ENCODE measurements around the gene SMARCC2.
"Not testable (repeated sequence)": the region's sequence is repeated elsewhere in the genome, so short reads cannot be mapped to it uniquely, and the experiment has no call there.

The SMARCC2 gene

GRCh38 chr12:56163533-56164344 lies 25.5 kb downstream of the SMARCC2 start:
- no peak for DNase-seq (ENCODE audit: low spot score)

GRCh38 chr12:56162468-56163290 lies 26.6 kb downstream of the SMARCC2 start:
- no peak for DNase-seq (ENCODE audit: low spot score)

GRCh38 chr12:56161690-56162351 lies 27.5 kb downstream of the SMARCC2 start:
- DNase-seq (ENCODE audit: low spot score) = no peak

GRCh38 chr12:56160894-56161689 lies 28.2 kb downstream of the SMARCC2 start:
- DNase-seq (ENCODE audit: low spot score) = no peak

- DNase-seq (ENCODE audit: low spot score) = peak; percentile 64
Observed at GRCh38 chr12:56160193-56160763, 29.0 kb downstream of the SMARCC2 start.

- DNase-seq (ENCODE audit: low spot score) = no peak
Observed at GRCh38 chr12:56159482-56160192, 29.6 kb downstream of the SMARCC2 start.

- peak; percentile 86 for DNase-seq (ENCODE audit: low spot score)
Observed at GRCh38 chr12:56158926-56159461, 30.3 kb downstream of the SMARCC2 start.

- DNase-seq (ENCODE audit: low spot score) = peak; percentile 94
Observed at GRCh38 chr12:56158029-56158925, 31.0 kb downstream of the SMARCC2 start, which contains the start of gene MYL6. Gene MYL6 (plus strand): TSS chr12:56158359. CDS start chr12:56158402, 43 bp downstream.

- peak; percentile 88 for DNase-seq (ENCODE audit: low spot score)
Observed at GRCh38 chr12:56157201-56158028, 31.9 kb downstream of the SMARCC2 start.

- not testable (repeated sequence) for DNase-seq (ENCODE audit: low spot score)
Observed at GRCh38 chr12:56156464-56157200, 32.7 kb downstream of the SMARCC2 start.

- no peak for DNase-seq (ENCODE audit: low spot score)
Observed at GRCh38 chr12:56155256-56155845, 33.9 kb downstream of the SMARCC2 start.

GRCh38 chr12:56154818-56155217 lies 34.5 kb downstream of the SMARCC2 start:
- DNase-seq (ENCODE audit: low spot score) = no peak

GRCh38 chr12:56154246-56154771 lies 35.0 kb downstream of the SMARCC2 start:
- no peak for DNase-seq (ENCODE audit: low spot score)

- DNase-seq (ENCODE audit: low spot score) = no peak
Observed at GRCh38 chr12:56153678-56154065, 35.6 kb downstream of the SMARCC2 start.

- DNase-seq (ENCODE audit: low spot score) = no peak
Observed at GRCh38 chr12:56152756-56153677, 36.3 kb downstream of the SMARCC2 start.

Data from GM03348 (cell line).